ENCODE measurements around the gene PHTF2.

The PHTF2 gene

DNA sequence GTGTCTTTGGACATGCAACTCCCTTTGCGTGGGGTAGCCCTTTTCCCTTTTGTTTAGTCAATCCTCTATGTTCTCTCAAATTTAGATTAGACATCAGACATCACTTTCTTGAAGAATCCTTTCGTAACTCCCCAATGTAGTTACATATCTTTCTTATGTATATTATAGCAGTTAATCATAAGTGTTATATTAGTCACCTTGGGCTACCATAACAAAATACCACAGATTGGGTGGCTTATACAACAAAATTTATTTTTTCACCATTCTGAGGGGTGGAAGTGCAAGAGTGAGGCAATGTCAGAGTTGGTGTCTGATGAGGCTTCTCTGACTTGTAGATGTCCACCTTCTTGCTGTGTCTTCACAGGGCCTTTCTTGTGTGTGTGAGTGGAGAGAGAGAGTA is 105.7 kb downstream of the PHTF2 start:
- no peak for ATAC-seq
- no peak for TF ChIP-seq TOX (CRISPR knock-in tag; IDR thresholded peaks at IDR 0.05; ENCODE audit: borderline replicate concordance)
- TF ChIP-seq OSR1 (CRISPR knock-in tag; IDR thresholded peaks at IDR 0.05) = no peak
- TF ChIP-seq, protein P1, sequence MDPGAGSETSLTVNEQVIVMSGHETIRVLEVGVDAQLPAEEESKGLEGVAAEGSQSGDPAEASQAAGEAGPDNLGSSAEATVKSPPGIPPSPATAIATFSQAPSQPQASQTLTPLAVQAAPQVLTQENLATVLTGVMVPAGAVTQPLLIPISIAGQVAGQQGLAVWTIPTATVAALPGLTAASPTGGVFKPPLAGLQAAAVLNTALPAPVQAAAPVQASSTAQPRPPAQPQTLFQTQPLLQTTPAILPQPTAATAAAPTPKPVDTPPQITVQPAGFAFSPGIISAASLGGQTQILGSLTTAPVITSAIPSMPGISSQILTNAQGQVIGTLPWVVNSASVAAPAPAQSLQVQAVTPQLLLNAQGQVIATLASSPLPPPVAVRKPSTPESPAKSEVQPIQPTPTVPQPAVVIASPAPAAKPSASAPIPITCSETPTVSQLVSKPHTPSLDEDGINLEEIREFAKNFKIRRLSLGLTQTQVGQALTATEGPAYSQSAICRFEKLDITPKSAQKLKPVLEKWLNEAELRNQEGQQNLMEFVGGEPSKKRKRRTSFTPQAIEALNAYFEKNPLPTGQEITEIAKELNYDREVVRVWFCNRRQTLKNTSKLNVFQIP (CRISPR knock-in tag; IDR thresholded peaks at IDR 0.05; ENCODE audit: borderline replicate concordance, low read depth) = no peak
- no peak for TF ChIP-seq ZFP3 (CRISPR knock-in tag; IDR thresholded peaks at IDR 0.05)
- TF ChIP-seq ZNF70 (CRISPR knock-in tag; IDR thresholded peaks at IDR 0.05) = no peak
- no peak for TF ChIP-seq TCF4 (CRISPR knock-in tag; IDR thresholded peaks at IDR 0.05; ENCODE audit: borderline replicate concordance)
- TF ChIP-seq CSDC2 (CRISPR knock-in tag; IDR thresholded peaks at IDR 0.05) = no peak
- no peak for TF ChIP-seq ZFP30 (CRISPR knock-in tag; IDR thresholded peaks at IDR 0.05)
- no peak for TF ChIP-seq ISL1 (CRISPR knock-in tag; IDR thresholded peaks at IDR 0.05)
- TF ChIP-seq, protein P2, sequence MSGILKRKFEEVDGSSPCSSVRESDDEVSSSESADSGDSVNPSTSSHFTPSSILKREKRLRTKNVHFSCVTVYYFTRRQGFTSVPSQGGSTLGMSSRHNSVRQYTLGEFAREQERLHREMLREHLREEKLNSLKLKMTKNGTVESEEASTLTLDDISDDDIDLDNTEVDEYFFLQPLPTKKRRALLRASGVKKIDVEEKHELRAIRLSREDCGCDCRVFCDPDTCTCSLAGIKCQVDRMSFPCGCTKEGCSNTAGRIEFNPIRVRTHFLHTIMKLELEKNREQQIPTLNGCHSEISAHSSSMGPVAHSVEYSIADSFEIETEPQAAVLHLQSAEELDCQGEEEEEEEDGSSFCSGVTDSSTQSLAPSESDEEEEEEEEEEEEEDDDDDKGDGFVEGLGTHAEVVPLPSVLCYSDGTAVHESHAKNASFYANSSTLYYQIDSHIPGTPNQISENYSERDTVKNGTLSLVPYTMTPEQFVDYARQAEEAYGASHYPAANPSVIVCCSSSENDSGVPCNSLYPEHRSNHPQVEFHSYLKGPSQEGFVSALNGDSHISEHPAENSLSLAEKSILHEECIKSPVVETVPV (CRISPR knock-in tag; IDR thresholded peaks at IDR 0.05) = no peak
- TF ChIP-seq, protein P3, sequence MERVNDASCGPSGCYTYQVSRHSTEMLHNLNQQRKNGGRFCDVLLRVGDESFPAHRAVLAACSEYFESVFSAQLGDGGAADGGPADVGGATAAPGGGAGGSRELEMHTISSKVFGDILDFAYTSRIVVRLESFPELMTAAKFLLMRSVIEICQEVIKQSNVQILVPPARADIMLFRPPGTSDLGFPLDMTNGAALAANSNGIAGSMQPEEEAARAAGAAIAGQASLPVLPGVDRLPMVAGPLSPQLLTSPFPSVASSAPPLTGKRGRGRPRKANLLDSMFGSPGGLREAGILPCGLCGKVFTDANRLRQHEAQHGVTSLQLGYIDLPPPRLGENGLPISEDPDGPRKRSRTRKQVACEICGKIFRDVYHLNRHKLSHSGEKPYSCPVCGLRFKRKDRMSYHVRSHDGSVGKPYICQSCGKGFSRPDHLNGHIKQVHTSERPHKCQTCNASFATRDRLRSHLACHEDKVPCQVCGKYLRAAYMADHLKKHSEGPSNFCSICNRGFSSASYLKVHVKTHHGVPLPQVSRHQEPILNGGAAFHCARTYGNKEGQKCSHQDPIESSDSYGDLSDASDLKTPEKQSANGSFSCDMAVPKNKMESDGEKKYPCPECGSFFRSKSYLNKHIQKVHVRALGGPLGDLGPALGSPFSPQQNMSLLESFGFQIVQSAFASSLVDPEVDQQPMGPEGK (CRISPR knock-in tag; IDR thresholded peaks at IDR 0.05; ENCODE audit: borderline replicate concordance) = no peak
- TF ChIP-seq PPARA (CRISPR knock-in tag; IDR thresholded peaks at IDR 0.05; ENCODE audit: borderline replicate concordance) = no peak
- TF ChIP-seq BACH2 (CRISPR knock-in tag; IDR thresholded peaks at IDR 0.05; ENCODE audit: borderline replicate concordance) = no peak
- TF ChIP-seq, protein P4, sequence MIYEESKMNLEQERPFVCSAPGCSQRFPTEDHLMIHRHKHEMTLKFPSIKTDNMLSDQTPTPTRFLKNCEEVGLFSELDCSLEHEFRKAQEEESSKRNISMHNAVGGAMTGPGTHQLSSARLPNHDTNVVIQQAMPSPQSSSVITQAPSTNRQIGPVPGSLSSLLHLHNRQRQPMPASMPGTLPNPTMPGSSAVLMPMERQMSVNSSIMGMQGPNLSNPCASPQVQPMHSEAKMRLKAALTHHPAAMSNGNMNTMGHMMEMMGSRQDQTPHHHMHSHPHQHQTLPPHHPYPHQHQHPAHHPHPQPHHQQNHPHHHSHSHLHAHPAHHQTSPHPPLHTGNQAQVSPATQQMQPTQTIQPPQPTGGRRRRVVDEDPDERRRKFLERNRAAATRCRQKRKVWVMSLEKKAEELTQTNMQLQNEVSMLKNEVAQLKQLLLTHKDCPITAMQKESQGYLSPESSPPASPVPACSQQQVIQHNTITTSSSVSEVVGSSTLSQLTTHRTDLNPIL (CRISPR knock-in tag; IDR thresholded peaks at IDR 0.05; ENCODE audit: low read depth) = no peak
- TF ChIP-seq GLIS3 (CRISPR knock-in tag; IDR thresholded peaks at IDR 0.05) = no peak
- no peak for TF ChIP-seq ZNF565 (CRISPR knock-in tag; conservative IDR thresholded peaks at IDR 0.05; ENCODE audit: low read depth)
- TF ChIP-seq ZC3H10 (CRISPR knock-in tag; IDR thresholded peaks at IDR 0.05) = no peak
- TF ChIP-seq ESRRG (CRISPR knock-in tag; IDR thresholded peaks at IDR 0.05) = no peak

DNA sequence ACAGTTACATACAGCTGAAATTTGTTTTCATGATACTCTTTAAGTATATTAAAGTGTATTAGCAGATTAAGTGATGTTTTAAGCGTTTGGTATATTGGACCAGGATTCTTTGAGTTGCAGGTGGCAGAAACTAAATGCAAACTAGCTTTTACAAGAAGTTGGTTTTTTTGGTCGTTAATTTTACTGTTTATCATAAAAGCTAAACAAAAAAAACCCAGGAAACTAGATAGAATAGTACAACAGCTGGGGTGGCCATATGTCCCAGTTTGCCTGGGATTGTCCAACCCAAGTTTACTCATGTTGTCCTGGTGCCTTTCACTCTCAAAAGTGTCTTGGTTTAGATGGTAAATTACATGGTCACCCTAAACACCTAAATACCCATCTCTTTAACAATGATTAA is 108.7 kb downstream of the PHTF2 start:
- no peak for TF ChIP-seq GLIS3 (CRISPR knock-in tag; IDR thresholded peaks at IDR 0.05)
- TF ChIP-seq ZFP3 (CRISPR knock-in tag; IDR thresholded peaks at IDR 0.05) = no peak
- no peak for TF ChIP-seq TCF4 (CRISPR knock-in tag; IDR thresholded peaks at IDR 0.05; ENCODE audit: borderline replicate concordance)
- TF ChIP-seq ZNF8 (CRISPR knock-in tag; IDR thresholded peaks at IDR 0.05) = no peak
- TF ChIP-seq RARB (CRISPR knock-in tag; IDR thresholded peaks at IDR 0.05) = no peak
- TF ChIP-seq, protein P3 (CRISPR knock-in tag; IDR thresholded peaks at IDR 0.05; ENCODE audit: borderline replicate concordance) = no peak
- TF ChIP-seq, protein P4 (CRISPR knock-in tag; IDR thresholded peaks at IDR 0.05; ENCODE audit: low read depth) = no peak
- no peak for TF ChIP-seq ZC3H10 (CRISPR knock-in tag; IDR thresholded peaks at IDR 0.05)
- TF ChIP-seq ISL1 (CRISPR knock-in tag; IDR thresholded peaks at IDR 0.05) = no peak
- no peak for TF ChIP-seq ARNTL (CRISPR knock-in tag; IDR thresholded peaks at IDR 0.05; ENCODE audit: borderline replicate concordance, low read depth)
- TF ChIP-seq OSR1 (CRISPR knock-in tag; IDR thresholded peaks at IDR 0.05) = no peak
- no peak for TF ChIP-seq ZNF70 (CRISPR knock-in tag; IDR thresholded peaks at IDR 0.05)
- TF ChIP-seq, protein P2 (CRISPR knock-in tag; IDR thresholded peaks at IDR 0.05) = no peak
- ATAC-seq = no peak

All from SK-N-SH treated with all-trans-retinoic acid at 6 μM for 48 hours (cell line).